Neutrophil (primary cell): ENCODE measurements around the gene FBXO45.

Experiments used
- H3K27ac ChIP-seq: fragments of 200-600 bp; sonication (generic); 2 replicates; pipeline ENCODE4 v1.5.1; 2016; ENCODE audit warnings: mild to moderate bottlenecking, moderate library complexity
- H3K27me3 ChIP-seq: fragments of 200-600 bp; sonication (generic); 2 replicates; pipeline ENCODE4 v1.6.0; 2016; ENCODE audit warnings: mild to moderate bottlenecking
- H3K36me3 ChIP-seq: fragments of 200-600 bp; sonication (generic); 2 replicates; pipeline ENCODE4 v1.5.1; 2017
- H3K4me1 ChIP-seq, 2 experiments: fragments of 200-600 bp in 1 of 2; sonication (generic) in 1 of 2; 1 replicate in 1 of 2; 2 replicates in 1 of 2; pipeline versions ENCODE4 v1.5.1 to v1.6.1; 2013 to 2016; ENCODE audit warnings: low read depth in 1 of 2, low read length in 1 of 2, mild to moderate bottlenecking in 1 of 2, moderate library complexity in 1 of 2; ENCODE audit not compliant: control insufficient read depth in 1 of 2, insufficient read depth in 1 of 2
- H3K4me3 ChIP-seq, 2 experiments: fragments of 200-600 bp in 1 of 2; sonication (generic) in 1 of 2; 1 replicate in 1 of 2; 2 replicates in 1 of 2; pipeline ENCODE4 v1.5.1; 2013 to 2016; ENCODE audit warnings: low read depth in 1 of 2, low read length in 1 of 2, mild to moderate bottlenecking in 1 of 2, moderate library complexity in 1 of 2
- H3K9me3 ChIP-seq: fragments of 200-600 bp; sonication (generic); 2 replicates; pipeline ENCODE4 v1.5.1; 2016
- CTCF ChIP-seq: fragments of 200-600 bp; sonication (generic); IDR thresholded peaks from 2 replicates; pipeline ENCODE4 v1.5.1; 2016; ENCODE audit warnings: antibody characterized with exemption

Gene FBXO45

GRCh38 chr3:196620684-196621083 is 52.2 kb downstream of the FBXO45 start:
- Histone ChIP-seq H3K4me1 (peaks cover 50 to 71% of the 10 kb centered on the region in 2 experiments), H3K4me3 (peak overlapping the region in 1 of 2 experiments; percentile 13), H3K9me3 (no peaks in the 10 kb centered on the region), H3K27ac (peak overlapping the region; percentile 77), H3K27me3 (no peaks in the 10 kb centered on the region), H3K36me3 (no peaks in the 10 kb centered on the region)
- no peak for TF ChIP-seq CTCF

GRCh38 chr3:196621611-196622010 is 53.2 kb downstream of the FBXO45 start:
- H3K4me1 ChIP-seq = peaks cover 50 to 74% of the 10 kb centered on the region in 2 experiments
- H3K27me3 ChIP-seq = no peaks in the 10 kb centered on the region

GRCh38 chr3:196624067-196624790 is 55.8 kb downstream of the FBXO45 start:
- H3K27me3 ChIP-seq = no peaks in the 10 kb centered on the region
- peak overlapping the region; percentile 53 to 64 for H3K4me3 ChIP-seq
- H3K4me1 ChIP-seq = peaks cover 47 to 73% of the 10 kb centered on the region in 2 experiments
- no peaks in the 10 kb centered on the region for H3K9me3 ChIP-seq
- H3K36me3 ChIP-seq = no peaks in the 10 kb centered on the region
- H3K27ac ChIP-seq = peak overlapping the region; percentile 88
- TF ChIP-seq CTCF = no peak

More at GRCh38 chr3:196621611-196622010, 53.2 kb downstream of the FBXO45 start:
- no peaks in the 10 kb centered on the region for H3K36me3 ChIP-seq
- no peak overlapping the region for H3K4me3 ChIP-seq
- peak overlapping the region; percentile 77 for H3K27ac ChIP-seq
- TF ChIP-seq CTCF = no peak
- no peaks in the 10 kb centered on the region for H3K9me3 ChIP-seq

GRCh38 chr3:196624907-196625306 is 56.4 kb downstream of the FBXO45 start:
- TF ChIP-seq CTCF = no peak
- Histone ChIP-seq H3K4me1 (peaks cover 46 to 75% of the 10 kb centered on the region in 2 experiments), H3K36me3 (no peaks in the 10 kb centered on the region), H3K9me3 (no peaks in the 10 kb centered on the region), H3K27ac (peak overlapping the region; percentile 88), H3K4me3 (peak overlapping the region; percentile 53 to 64), H3K27me3 (no peaks in the 10 kb centered on the region)

- H3K4me1 ChIP-seq = peaks cover 41 to 74% of the 10 kb centered on the region in 2 experiments
- peak overlapping the region; percentile 88 for H3K27ac ChIP-seq
- H3K4me3 ChIP-seq = peak overlapping the region; percentile 53 to 64
- H3K9me3 ChIP-seq = no peaks in the 10 kb centered on the region
- H3K36me3 ChIP-seq = no peaks in the 10 kb centered on the region
- no peak for TF ChIP-seq CTCF
- no peaks in the 10 kb centered on the region for H3K27me3 ChIP-seq
Observed at GRCh38 chr3:196625331-196625730, 56.9 kb downstream of the FBXO45 start.
